ENCODE measurements around the gene MAP4K4. TPM values are rescaled to one million over a fixed set of nuclear protein-coding genes. Genes with fewer than 3 reads are reported as not detected.

MAP4K4 gene
- total RNA-seq, 1 donor from 2014 or later, result 166 TPM

DNA sequence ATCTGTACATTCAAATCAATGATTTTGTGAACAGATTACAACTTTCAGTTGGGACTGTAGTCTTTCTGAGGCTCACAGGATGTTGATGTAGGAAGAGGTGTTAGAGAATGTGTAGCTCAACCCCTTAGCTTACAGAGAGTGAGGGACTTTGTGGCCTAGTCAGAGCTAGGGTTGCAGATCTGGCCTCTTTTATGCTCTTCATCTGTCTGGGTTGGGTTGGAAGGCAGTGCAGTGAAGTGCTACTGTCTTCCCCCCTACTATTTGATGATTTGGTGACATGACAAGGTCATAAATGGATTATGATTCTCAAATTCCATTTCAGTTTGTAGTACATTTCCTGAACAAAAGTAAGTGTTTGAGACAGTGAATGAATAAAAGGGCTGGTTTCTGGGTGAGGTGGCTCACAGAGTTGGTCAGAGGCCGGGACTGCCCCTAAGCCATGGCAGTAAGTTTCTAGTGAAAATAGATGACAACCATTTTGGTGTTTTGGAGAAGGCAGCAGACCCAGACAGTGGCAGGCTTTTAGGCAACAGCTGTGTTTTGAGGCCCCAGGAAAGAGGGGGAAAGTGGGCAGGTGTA lies 21.6 kb downstream of the MAP4K4 start:
- peaks cover 7% of the 10 kb centered on the region for H3K9me3 Mint-ChIP-seq
- TF ChIP-seq, protein P1, sequence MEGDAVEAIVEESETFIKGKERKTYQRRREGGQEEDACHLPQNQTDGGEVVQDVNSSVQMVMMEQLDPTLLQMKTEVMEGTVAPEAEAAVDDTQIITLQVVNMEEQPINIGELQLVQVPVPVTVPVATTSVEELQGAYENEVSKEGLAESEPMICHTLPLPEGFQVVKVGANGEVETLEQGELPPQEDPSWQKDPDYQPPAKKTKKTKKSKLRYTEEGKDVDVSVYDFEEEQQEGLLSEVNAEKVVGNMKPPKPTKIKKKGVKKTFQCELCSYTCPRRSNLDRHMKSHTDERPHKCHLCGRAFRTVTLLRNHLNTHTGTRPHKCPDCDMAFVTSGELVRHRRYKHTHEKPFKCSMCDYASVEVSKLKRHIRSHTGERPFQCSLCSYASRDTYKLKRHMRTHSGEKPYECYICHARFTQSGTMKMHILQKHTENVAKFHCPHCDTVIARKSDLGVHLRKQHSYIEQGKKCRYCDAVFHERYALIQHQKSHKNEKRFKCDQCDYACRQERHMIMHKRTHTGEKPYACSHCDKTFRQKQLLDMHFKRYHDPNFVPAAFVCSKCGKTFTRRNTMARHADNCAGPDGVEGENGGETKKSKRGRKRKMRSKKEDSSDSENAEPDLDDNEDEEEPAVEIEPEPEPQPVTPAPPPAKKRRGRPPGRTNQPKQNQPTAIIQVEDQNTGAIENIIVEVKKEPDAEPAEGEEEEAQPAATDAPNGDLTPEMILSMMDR (conservative IDR thresholded peaks at IDR 0.05), result no peak
- peaks cover 30% of the 10 kb centered on the region for H3K36me3 Mint-ChIP-seq
- no peak overlapping the region for H3K4me3 Mint-ChIP-seq
- no peak overlapping the region for H3K27ac Mint-ChIP-seq
- H3K27me3 Mint-ChIP-seq, result no peaks in the 10 kb centered on the region
- DNase-seq (ENCODE audit: extremely low spot score, unreplicated experiment), result no peak
- peaks cover 32% of the 10 kb centered on the region for H3K4me1 Mint-ChIP-seq (ENCODE audit: unreplicated experiment)

DNA sequence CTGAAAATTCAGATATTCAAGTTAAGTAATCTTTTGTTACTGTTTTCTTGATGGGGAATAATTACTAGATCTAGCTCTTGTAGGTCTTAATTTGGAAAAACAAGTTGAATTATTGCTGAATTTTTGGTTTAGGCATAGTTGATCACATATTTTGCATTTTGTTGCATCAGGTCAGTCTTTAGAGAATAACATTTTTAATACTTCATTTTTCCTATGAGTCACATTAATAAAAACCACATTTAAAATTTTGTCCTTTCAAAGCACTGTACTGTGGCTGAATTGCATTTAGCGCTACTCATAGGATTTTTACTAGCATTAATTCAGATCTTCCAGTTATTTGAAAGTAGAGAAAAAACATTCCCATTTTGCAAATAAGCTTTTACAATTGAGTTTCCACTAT lies 23.2 kb downstream of the MAP4K4 start:
- H3K27ac Mint-ChIP-seq, result no peak overlapping the region
- peaks cover 28% of the 10 kb centered on the region for H3K36me3 Mint-ChIP-seq
- no peak overlapping the region for H3K4me3 Mint-ChIP-seq

DNA sequence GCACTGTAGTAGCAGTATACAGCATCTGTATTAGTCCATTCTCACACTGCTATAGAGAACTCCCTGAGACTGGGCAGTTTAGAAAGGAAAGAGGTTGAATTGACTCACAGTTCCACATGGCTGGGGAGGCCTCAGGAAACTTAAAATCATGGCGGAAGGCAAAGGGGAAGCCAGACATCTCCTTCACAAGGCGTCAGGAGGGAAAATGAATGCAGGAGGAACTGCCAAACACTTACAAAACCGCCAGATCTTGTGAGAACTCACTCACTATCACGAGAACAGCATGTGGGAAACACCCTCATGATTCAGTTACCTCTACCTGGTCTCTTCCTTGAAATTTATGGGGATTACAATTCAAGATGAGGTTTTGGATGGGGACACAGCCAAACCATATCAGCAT lies 25.4 kb downstream of the MAP4K4 start:
- Mint-ChIP-seq H3K27me3 (no peaks in the 10 kb centered on the region), H3K27ac (no peak overlapping the region), H3K36me3 (peaks cover 16% of the 10 kb centered on the region), H3K4me1 (ENCODE audit: unreplicated experiment) (peaks cover 41% of the 10 kb centered on the region), H3K4me3 (no peak overlapping the region), H3K9me3 (peaks cover 7% of the 10 kb centered on the region)
- DNase-seq (ENCODE audit: extremely low spot score, unreplicated experiment), result no peak
- TF ChIP-seq, protein P1 (conservative IDR thresholded peaks at IDR 0.05), result no peak

More for the DNA sequence above, 23.2 kb downstream of the MAP4K4 start:
- TF ChIP-seq, protein P1 (conservative IDR thresholded peaks at IDR 0.05), result no peak
- Mint-ChIP-seq H3K27me3 (no peaks in the 10 kb centered on the region), H3K9me3 (peaks cover 7% of the 10 kb centered on the region), H3K4me1 (ENCODE audit: unreplicated experiment) (peaks cover 37% of the 10 kb centered on the region)
- no peak for DNase-seq (ENCODE audit: extremely low spot score, unreplicated experiment)

DNA sequence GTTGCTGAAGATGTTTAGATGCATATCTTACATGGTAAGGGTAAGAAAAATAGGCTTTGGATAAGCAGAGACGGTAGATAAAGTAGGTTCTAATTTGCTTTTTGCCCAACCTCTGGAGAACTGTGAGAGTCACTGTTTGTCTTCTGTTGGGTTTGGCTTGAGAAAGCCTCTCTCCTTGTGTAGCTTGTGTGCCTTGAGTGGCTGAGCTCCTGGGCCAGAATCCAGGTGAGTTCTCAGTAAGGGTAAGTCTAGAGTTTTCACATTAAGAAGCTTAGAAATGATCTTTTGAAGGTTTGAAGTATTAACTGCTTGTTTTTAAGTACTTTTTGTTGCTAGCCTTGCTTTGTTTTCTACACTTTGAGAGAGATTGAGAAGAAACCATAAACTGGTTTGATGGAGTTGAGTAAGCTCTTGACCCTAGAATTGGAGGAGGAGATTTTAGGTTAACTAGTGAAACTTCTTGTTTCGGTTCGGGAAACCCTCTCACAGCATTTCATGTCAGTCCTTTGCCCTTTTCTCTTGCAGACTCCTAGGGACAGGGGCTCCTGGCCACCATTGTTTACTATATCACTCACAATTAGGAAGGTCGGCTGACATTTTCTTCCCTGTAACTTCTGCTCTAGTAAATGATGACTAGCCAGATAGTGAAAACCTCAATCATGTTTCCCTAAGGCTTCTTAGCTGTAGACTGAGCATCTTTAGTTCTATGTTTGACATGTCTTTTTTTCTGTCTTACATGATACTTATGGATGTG lies 26.0 kb downstream of the MAP4K4 start:
- Mint-ChIP-seq H3K9me3 (peaks cover 7% of the 10 kb centered on the region), H3K4me3 (no peak overlapping the region), H3K4me1 (ENCODE audit: unreplicated experiment) (peaks cover 41% of the 10 kb centered on the region), H3K27ac (no peak overlapping the region), H3K27me3 (no peaks in the 10 kb centered on the region), H3K36me3 (peaks cover 16% of the 10 kb centered on the region)
- no peak for DNase-seq (ENCODE audit: extremely low spot score, unreplicated experiment)
- TF ChIP-seq, protein P1 (conservative IDR thresholded peaks at IDR 0.05), result no peak

DNA sequence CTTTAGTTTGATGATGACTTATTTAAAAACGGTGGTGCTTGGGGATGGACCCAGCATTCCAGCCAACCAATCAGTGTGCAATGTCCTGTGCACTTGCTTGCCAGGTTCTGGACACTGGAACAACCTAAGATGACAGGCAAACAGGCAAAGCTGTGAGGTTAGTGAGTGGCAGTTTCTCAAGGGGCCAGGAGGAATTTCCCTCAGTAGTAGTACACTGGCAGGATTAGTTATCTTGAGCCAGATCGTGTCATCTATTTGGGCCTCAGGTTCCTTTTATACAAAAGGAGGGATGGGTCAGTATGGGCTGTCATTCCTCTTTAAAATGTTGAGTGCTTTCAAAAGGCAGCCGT lies 26.6 kb downstream of the MAP4K4 start:
- H3K36me3 Mint-ChIP-seq, result peaks cover 17% of the 10 kb centered on the region
- H3K4me1 Mint-ChIP-seq (ENCODE audit: unreplicated experiment), result peaks cover 40% of the 10 kb centered on the region
- H3K27me3 Mint-ChIP-seq, result no peaks in the 10 kb centered on the region
- H3K9me3 Mint-ChIP-seq, result peaks cover 7% of the 10 kb centered on the region
- no peak overlapping the region for H3K27ac Mint-ChIP-seq
- H3K4me3 Mint-ChIP-seq, result no peak overlapping the region
- DNase-seq (ENCODE audit: extremely low spot score, unreplicated experiment), result no peak
- TF ChIP-seq, protein P1 (conservative IDR thresholded peaks at IDR 0.05), result no peak

All from type B pancreatic cell (in vitro differentiated cells).